Mammary epithelial cell (primary cell): ENCODE measurements around the gene TXNRD3.

Source experiments
- EZH2 ChIP-seq: IDR thresholded peaks from 2 replicates; pipeline ENCODE4 v1.6.1; 2012; ENCODE audit warnings: low read length, inconsistent platforms, borderline replicate concordance
- TF ChIP-seq, protein P1 (sequence below), 2 donors: IDR thresholded peaks in 1 of 2; conservative IDR thresholded peaks in 1 of 2; 2 replicates each; pipeline ENCODE4 v1.5.1; 2011 to 2012; ENCODE audit warnings: inconsistent platforms in 2 of 2, low read length in 2 of 2, mild to moderate bottlenecking in 2 of 2, control low read depth in 1 of 2, low read depth in 1 of 2; ENCODE audit not compliant: insufficient read depth in 1 of 2; ENCODE audit errors: extremely low read depth in 1 of 2

DNA sequence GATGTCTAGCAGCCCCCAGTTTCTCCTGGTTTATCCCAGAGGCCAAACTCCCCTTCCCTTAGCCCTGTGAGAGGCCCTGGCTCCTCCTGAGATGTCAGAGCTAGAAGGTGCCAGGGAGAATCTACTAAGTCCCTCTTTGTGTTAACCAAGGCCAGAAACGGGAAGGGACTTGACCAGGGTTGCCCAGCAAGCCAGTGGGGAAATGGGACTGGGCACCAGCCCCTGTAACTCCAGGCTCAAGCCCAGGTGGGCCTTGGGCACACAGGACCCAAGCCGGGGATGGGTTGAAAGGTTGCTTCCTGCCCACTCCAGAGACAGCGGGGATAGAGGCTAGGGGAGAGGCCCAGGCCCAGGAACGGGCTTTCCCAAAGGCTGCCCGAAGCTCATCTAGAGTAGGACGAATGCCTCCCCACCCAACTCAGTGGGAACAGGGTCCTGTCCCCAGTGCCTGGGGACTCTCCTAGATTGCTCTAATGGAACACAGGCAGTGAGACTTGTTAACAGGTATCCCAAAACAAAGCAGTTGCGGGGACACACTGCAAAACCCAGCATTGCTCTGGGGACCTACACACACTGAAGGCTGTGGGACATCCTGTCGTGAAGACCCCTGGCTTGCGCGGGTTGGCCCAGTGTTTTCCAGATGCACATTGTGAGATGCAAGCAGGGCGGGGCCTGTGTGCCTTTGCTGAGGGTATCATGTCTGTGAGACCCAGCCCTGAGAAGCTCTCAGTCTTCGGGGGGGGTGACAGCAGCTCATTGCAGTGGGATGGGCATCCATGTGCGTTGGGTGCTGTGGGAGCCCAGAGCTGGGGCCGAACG, 12.9 kb upstream of the TXNRD3 start:
- TF ChIP-seq, protein P1, sequence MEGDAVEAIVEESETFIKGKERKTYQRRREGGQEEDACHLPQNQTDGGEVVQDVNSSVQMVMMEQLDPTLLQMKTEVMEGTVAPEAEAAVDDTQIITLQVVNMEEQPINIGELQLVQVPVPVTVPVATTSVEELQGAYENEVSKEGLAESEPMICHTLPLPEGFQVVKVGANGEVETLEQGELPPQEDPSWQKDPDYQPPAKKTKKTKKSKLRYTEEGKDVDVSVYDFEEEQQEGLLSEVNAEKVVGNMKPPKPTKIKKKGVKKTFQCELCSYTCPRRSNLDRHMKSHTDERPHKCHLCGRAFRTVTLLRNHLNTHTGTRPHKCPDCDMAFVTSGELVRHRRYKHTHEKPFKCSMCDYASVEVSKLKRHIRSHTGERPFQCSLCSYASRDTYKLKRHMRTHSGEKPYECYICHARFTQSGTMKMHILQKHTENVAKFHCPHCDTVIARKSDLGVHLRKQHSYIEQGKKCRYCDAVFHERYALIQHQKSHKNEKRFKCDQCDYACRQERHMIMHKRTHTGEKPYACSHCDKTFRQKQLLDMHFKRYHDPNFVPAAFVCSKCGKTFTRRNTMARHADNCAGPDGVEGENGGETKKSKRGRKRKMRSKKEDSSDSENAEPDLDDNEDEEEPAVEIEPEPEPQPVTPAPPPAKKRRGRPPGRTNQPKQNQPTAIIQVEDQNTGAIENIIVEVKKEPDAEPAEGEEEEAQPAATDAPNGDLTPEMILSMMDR (conservative IDR thresholded peaks at IDR 0.05 in 1 of 2, IDR thresholded peaks at IDR 0.05 in 1 of 2; ENCODE audit: extremely low read depth in 1 of 2, insufficient read depth in 1 of 2, low read depth in 1 of 2, low read length in 2 of 2), result no peak
- no peak for TF ChIP-seq EZH2
